Activated B cell treated with CpG ODN at 0.5 μM for 24 hours (primary cell): ENCODE results near the gene FUBP3. TPM values are rescaled to one million over a fixed set of nuclear protein-coding genes. Genes with fewer than 3 reads are reported as not detected.

Experiments used
- ATAC-seq: fragments of 200-7000 bp; cut with Tn5 transposase; one replicate; pipeline ENCODE4 v1.10.0; 2021; ENCODE audit warnings: low read depth, mild to moderate bottlenecking, moderate library complexity
- CTCF ChIA-PET: fragments of 350-600 bp; sonication (Branson Sonifier 250); formaldehyde crosslinking; loops from one replicate; lab custom pipeline; 2021; ENCODE audit warnings: antibody characterized with exemption; lab: Charles Lee
- POLR2A ChIA-PET: fragments of 350-600 bp; sonication (Branson Sonifier 250); formaldehyde crosslinking; loops from one replicate; lab custom pipeline; 2021; ENCODE audit warnings: antibody characterized with exemption; lab: Charles Lee
- DNase-seq: peaks from one replicate; pipeline ENCODE4 v3.0.0; 2022
- H3K27ac Mint-ChIP-seq: one replicate; pipeline ENCODE4 v1.8.0; 2020; ENCODE audit warnings: mixed read lengths
- H3K27me3 Mint-ChIP-seq: one replicate; pipeline ENCODE4 v1.8.0; 2021; ENCODE audit warnings: mixed read lengths
- H3K36me3 Mint-ChIP-seq: one replicate; pipeline ENCODE4 v1.8.0; 2021; ENCODE audit warnings: low read depth, mixed read lengths
- H3K4me1 Mint-ChIP-seq: one replicate; pipeline ENCODE4 v1.8.0; 2021; ENCODE audit warnings: mixed read lengths
- H3K4me3 Mint-ChIP-seq: one replicate; pipeline ENCODE4 v1.8.0; 2020; ENCODE audit warnings: mild to moderate bottlenecking, mixed read lengths
- H3K9me3 Mint-ChIP-seq: one replicate; pipeline ENCODE4 v1.8.0; 2020; ENCODE audit warnings: mixed read lengths
- CTCF ChIP-seq: fragments of 200-600 bp; IDR thresholded peaks from one replicate; pipeline ENCODE4 v1.8.0; 2022; ENCODE audit warnings: antibody characterized with exemption, mild to moderate bottlenecking
- intact Hi-C: fragments of 100-400 bp; cut with micrococcal nuclease; formaldehyde crosslinking; loops from one replicate; pipeline ENCODE4 v1.15.1; 2024
- total RNA-seq: library from RNA; stranded (reverse); gene quantifications from 2 replicates; pipeline ENCODE4 v1.2.3, GENCODE V29; 2022

FUBP3 gene
- total RNA-seq, 1 donor from 2014 or later = 44.7 TPM

- Mint-ChIP-seq H3K4me3 (no peak overlapping the region), H3K4me1 (peaks cover 6% of the 10 kb centered on the region), H3K9me3 (no peaks in the 10 kb centered on the region), H3K27me3 (peaks cover 8% of the 10 kb centered on the region), H3K36me3 (no peaks in the 10 kb centered on the region), H3K27ac (no peak overlapping the region)
- intact Hi-C loops = no loop called here
- ChIA-PET CTCF (no interaction called here), POLR2A (no interaction called here)
- no peak for TF ChIP-seq CTCF
- ATAC-seq (no peak), DNase-seq (no peak)
These were observed 97.9 kb downstream of the FUBP3 start for GRCh38 chr9:130677252-130677651.

- ChIA-PET CTCF (interaction anchor here (1.2 to 2.7 kb wide), 3 partner anchors 15 to 219 kb away, joined by 6 to 51 read pairs (median 7); no protein-coding TSS in a partner anchor), POLR2A (interaction anchor here (0.6 to 1.6 kb wide), 2 partner anchors 12 to 26 kb away, joined by 3 to 8 read pairs; partner anchors contain the start of gene EXOSC2)
- peaks cover 10% of the 10 kb centered on the region for H3K27me3 Mint-ChIP-seq
- no peak for TF ChIP-seq CTCF
- H3K4me1 Mint-ChIP-seq = peaks cover 8% of the 10 kb centered on the region
- H3K9me3 Mint-ChIP-seq = peaks cover 2% of the 10 kb centered on the region
- H3K4me3 Mint-ChIP-seq = peak overlapping the region; percentile 90
- H3K36me3 Mint-ChIP-seq = peaks cover 1% of the 10 kb centered on the region
- DNase-seq (peak; percentile 61), ATAC-seq (peak; percentile 58)
- H3K27ac Mint-ChIP-seq = no peak overlapping the region
- intact Hi-C loops = loop anchor here (1.0 to 5.0 kb wide), 2 partner anchors 102 to 944 kb away; partner anchors contain the start of gene FUBP3
These were observed 101.7 kb downstream of the FUBP3 start for GRCh38 chr9:130680836-130681768.

DNA sequence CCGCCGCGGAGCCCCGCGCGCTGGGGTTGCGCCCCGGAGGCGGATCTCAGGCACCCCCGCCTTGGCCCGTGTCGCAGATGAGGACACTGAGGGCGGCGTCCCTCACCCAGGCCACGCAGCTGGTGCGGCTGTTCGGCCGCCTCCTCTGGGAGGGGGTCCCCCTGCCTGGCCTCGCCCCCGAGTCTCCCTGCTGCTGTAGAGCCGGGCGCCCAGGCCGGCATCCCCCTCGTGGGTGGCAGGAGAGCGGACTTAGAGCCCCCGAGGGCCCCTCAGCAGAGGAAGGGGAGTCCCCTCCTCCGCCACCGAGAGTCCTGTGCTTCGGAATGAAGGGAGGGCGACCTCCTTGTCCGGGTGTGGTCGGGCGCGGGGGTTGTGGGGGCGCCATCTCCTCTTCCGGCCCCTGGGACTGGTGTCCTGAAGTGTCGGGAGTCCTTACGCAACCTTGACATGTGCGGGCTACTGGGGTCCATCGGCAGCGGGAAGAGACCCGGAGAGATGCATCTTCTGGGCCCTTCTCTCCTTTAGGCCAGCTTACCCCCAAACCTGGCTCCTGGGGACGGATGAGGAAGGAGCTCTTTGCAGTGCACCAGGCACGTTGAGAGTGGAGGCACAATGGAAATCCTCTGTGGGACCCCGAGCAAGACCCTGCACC, 102.5 kb downstream of the FUBP3 start:
- ATAC-seq (peak; percentile 23), DNase-seq (no peak)
- H3K4me3 Mint-ChIP-seq = peak overlapping the region; percentile 90
- peaks cover 1% of the 10 kb centered on the region for H3K36me3 Mint-ChIP-seq
- ChIA-PET POLR2A (interaction anchor here (0.6 to 1.6 kb wide), 2 partner anchors 12 to 589 kb away, joined by 6 to 8 read pairs; partner anchors contain the start of gene EXOSC2), CTCF (interaction anchor here (0.9 to 2.7 kb wide), 13 partner anchors 12 to 575 kb away, joined by 3 to 51 read pairs (median 5); partner anchors contain the start of gene EXOSC2)
- H3K27me3 Mint-ChIP-seq = peaks cover 10% of the 10 kb centered on the region
- peaks cover 8% of the 10 kb centered on the region for H3K4me1 Mint-ChIP-seq
- no peak overlapping the region for H3K27ac Mint-ChIP-seq
- no peak for TF ChIP-seq CTCF
- H3K9me3 Mint-ChIP-seq = peaks cover 2% of the 10 kb centered on the region
- intact Hi-C loops = loop anchor here (1.0 to 5.0 kb wide), 3 partner anchors 103 to 945 kb away; partner anchors contain the start of gene FUBP3

- peak; percentile 89 for TF ChIP-seq CTCF
- DNase-seq (no peak), ATAC-seq (peak; percentile 51)
- peaks cover 2% of the 10 kb centered on the region for H3K9me3 Mint-ChIP-seq
- ChIA-PET CTCF (interaction anchor here (0.8 to 2.7 kb wide), 14 partner anchors 11 to 575 kb away, joined by 3 to 51 read pairs (median 5); partner anchors contain the start of gene EXOSC2), POLR2A (interaction anchor here (0.6 to 1.6 kb wide), 2 partner anchors 11 to 588 kb away, joined by 6 to 8 read pairs; partner anchors contain the start of gene EXOSC2)
- H3K4me1 Mint-ChIP-seq = peaks cover 8% of the 10 kb centered on the region
- intact Hi-C loops = loop anchor here (1.0 to 5.0 kb wide), 2 partner anchors 221 to 945 kb away; no protein-coding TSS in a partner anchor
- peaks cover 13% of the 10 kb centered on the region for H3K27me3 Mint-ChIP-seq
- peaks cover 1% of the 10 kb centered on the region for H3K36me3 Mint-ChIP-seq
- no peak overlapping the region for H3K27ac Mint-ChIP-seq
- H3K4me3 Mint-ChIP-seq = peak overlapping the region; percentile 90
These were observed 103.2 kb downstream of the FUBP3 start for GRCh38 chr9:130682421-130683121.
